ENCODE data around the gene FMNL1.
A peak's percentile ranks its signal among the peaks of the same experiment; 100 is the strongest.

Gene FMNL1

GRCh38 chr17:45264430-45264829 lies 42.7 kb downstream of the FMNL1 start:
- Histone ChIP-seq H3K36me3 (ENCODE audit: control insufficient read depth in 1 of 2, insufficient read depth in 2 of 2, low read length in 2 of 2) (peaks cover 54 to 55% of the 10 kb centered on the region in 2 donors), H3K27me3 (ENCODE audit: low read depth, low read length) (no peaks in the 10 kb centered on the region), H3K9me3 (ENCODE audit: control insufficient read depth in 1 of 2, low read length in 2 of 2) (no peaks in the 10 kb centered on the region), H3K27ac (ENCODE audit: low read length) (no peak overlapping the region), H3K4me1 (ENCODE audit: control insufficient read depth in 1 of 2, insufficient read depth in 2 of 2, low read length in 2 of 2) (peaks cover 13 to 18% of the 10 kb centered on the region in 2 donors), H3K4me3 (ENCODE audit: low read depth in 1 of 2, low read length in 2 of 2) (no peak overlapping the region)

GRCh38 chr17:45264988-45265387 lies 43.3 kb downstream of the FMNL1 start:
- Histone ChIP-seq H3K4me1 (ENCODE audit: control insufficient read depth in 1 of 2, insufficient read depth in 2 of 2, low read length in 2 of 2) (peaks cover 13 to 18% of the 10 kb centered on the region in 2 donors), H3K9me3 (ENCODE audit: control insufficient read depth in 1 of 2, low read length in 2 of 2) (no peaks in the 10 kb centered on the region), H3K4me3 (ENCODE audit: low read depth in 1 of 2, low read length in 2 of 2) (no peak overlapping the region), H3K27ac (ENCODE audit: low read length) (no peak overlapping the region), H3K36me3 (ENCODE audit: control insufficient read depth in 1 of 2, insufficient read depth in 2 of 2, low read length in 2 of 2) (peaks cover 60% of the 10 kb centered on the region in 2 donors), H3K27me3 (ENCODE audit: low read depth, low read length) (no peaks in the 10 kb centered on the region)

GRCh38 chr17:45265821-45266220 lies 44.1 kb downstream of the FMNL1 start:
- Histone ChIP-seq H3K27ac (ENCODE audit: low read length) (peak overlapping the region; percentile 63), H3K9me3 (ENCODE audit: control insufficient read depth in 1 of 2, low read length in 2 of 2) (no peaks in the 10 kb centered on the region), H3K36me3 (ENCODE audit: control insufficient read depth in 1 of 2, insufficient read depth in 2 of 2, low read length in 2 of 2) (peaks cover 68% of the 10 kb centered on the region in 2 donors), H3K4me1 (ENCODE audit: control insufficient read depth in 1 of 2, insufficient read depth in 2 of 2, low read length in 2 of 2) (peaks cover 13 to 18% of the 10 kb centered on the region in 2 donors), H3K27me3 (ENCODE audit: low read depth, low read length) (no peaks in the 10 kb centered on the region), H3K4me3 (ENCODE audit: low read depth in 1 of 2, low read length in 2 of 2) (no peak overlapping the region)

- Histone ChIP-seq H3K27me3 (ENCODE audit: low read depth, low read length) (no peaks in the 10 kb centered on the region), H3K9me3 (ENCODE audit: control insufficient read depth in 1 of 2, low read length in 2 of 2) (no peaks in the 10 kb centered on the region), H3K4me3 (ENCODE audit: low read depth in 1 of 2, low read length in 2 of 2) (no peak overlapping the region), H3K27ac (ENCODE audit: low read length) (peak overlapping the region; percentile 63), H3K4me1 (ENCODE audit: control insufficient read depth in 1 of 2, insufficient read depth in 2 of 2, low read length in 2 of 2) (peaks cover 13 to 15% of the 10 kb centered on the region in 2 donors), H3K36me3 (ENCODE audit: control insufficient read depth in 1 of 2, insufficient read depth in 2 of 2, low read length in 2 of 2) (peaks cover 72% of the 10 kb centered on the region in 2 donors)
Measured at GRCh38 chr17:45266372-45266926, 44.8 kb downstream of the FMNL1 start.

- no peaks in the 10 kb centered on the region for H3K27me3 ChIP-seq (ENCODE audit: low read depth, low read length)
Measured at GRCh38 chr17:45267436-45268055, 45.9 kb downstream of the FMNL1 start.

GRCh38 chr17:45269912-45270311 lies 48.2 kb downstream of the FMNL1 start:
- Histone ChIP-seq H3K36me3 (ENCODE audit: control insufficient read depth in 1 of 2, insufficient read depth in 2 of 2, low read length in 2 of 2) (peaks cover 76 to 89% of the 10 kb centered on the region in 2 donors), H3K4me3 (ENCODE audit: low read depth in 1 of 2, low read length in 2 of 2) (no peak overlapping the region), H3K4me1 (ENCODE audit: control insufficient read depth in 1 of 2, insufficient read depth in 2 of 2, low read length in 2 of 2) (peaks cover 0 to 4% of the 10 kb centered on the region in 2 donors), H3K27me3 (ENCODE audit: low read depth, low read length) (no peaks in the 10 kb centered on the region), H3K9me3 (ENCODE audit: control insufficient read depth in 1 of 2, low read length in 2 of 2) (no peaks in the 10 kb centered on the region), H3K27ac (ENCODE audit: low read length) (no peak overlapping the region)

More at GRCh38 chr17:45267436-45268055, 45.9 kb downstream of the FMNL1 start:
- Histone ChIP-seq H3K36me3 (ENCODE audit: control insufficient read depth in 1 of 2, insufficient read depth in 2 of 2, low read length in 2 of 2) (peaks cover 75 to 81% of the 10 kb centered on the region in 2 donors), H3K4me3 (ENCODE audit: low read depth in 1 of 2, low read length in 2 of 2) (no peak overlapping the region), H3K9me3 (ENCODE audit: control insufficient read depth in 1 of 2, low read length in 2 of 2) (no peaks in the 10 kb centered on the region), H3K27ac (ENCODE audit: low read length) (no peak overlapping the region), H3K4me1 (ENCODE audit: control insufficient read depth in 1 of 2, insufficient read depth in 2 of 2, low read length in 2 of 2) (peaks cover 6 to 12% of the 10 kb centered on the region in 2 donors)

GRCh38 chr17:45270828-45271418 lies 49.2 kb downstream of the FMNL1 start:
- H3K36me3 ChIP-seq (ENCODE audit: control insufficient read depth in 1 of 2, insufficient read depth in 2 of 2, low read length in 2 of 2), result peaks cover 70 to 82% of the 10 kb centered on the region in 2 donors
- no peak overlapping the region for H3K4me3 ChIP-seq (ENCODE audit: low read depth in 1 of 2, low read length in 2 of 2)
- no peak overlapping the region for H3K27ac ChIP-seq (ENCODE audit: low read length)
- H3K9me3 ChIP-seq (ENCODE audit: control insufficient read depth in 1 of 2, low read length in 2 of 2), result no peaks in the 10 kb centered on the region
- peaks cover 0 to 4% of the 10 kb centered on the region in 2 donors for H3K4me1 ChIP-seq (ENCODE audit: control insufficient read depth in 1 of 2, insufficient read depth in 2 of 2, low read length in 2 of 2)
- H3K27me3 ChIP-seq (ENCODE audit: low read depth, low read length), result no peaks in the 10 kb centered on the region

GRCh38 chr17:45271603-45272002 lies 49.9 kb downstream of the FMNL1 start:
- Histone ChIP-seq H3K4me1 (ENCODE audit: control insufficient read depth in 1 of 2, insufficient read depth in 2 of 2, low read length in 2 of 2) (peaks cover 0 to 4% of the 10 kb centered on the region in 2 donors), H3K9me3 (ENCODE audit: control insufficient read depth in 1 of 2, low read length in 2 of 2) (no peaks in the 10 kb centered on the region), H3K27ac (ENCODE audit: low read length) (no peak overlapping the region), H3K27me3 (ENCODE audit: low read depth, low read length) (no peaks in the 10 kb centered on the region), H3K36me3 (ENCODE audit: control insufficient read depth in 1 of 2, insufficient read depth in 2 of 2, low read length in 2 of 2) (peaks cover 63 to 75% of the 10 kb centered on the region in 2 donors), H3K4me3 (ENCODE audit: low read depth in 1 of 2, low read length in 2 of 2) (no peak overlapping the region)

- H3K4me3 ChIP-seq (ENCODE audit: low read depth in 1 of 2, low read length in 2 of 2), result no peak overlapping the region
- peaks cover 14 to 21% of the 10 kb centered on the region in 2 donors for H3K4me1 ChIP-seq (ENCODE audit: control insufficient read depth in 1 of 2, insufficient read depth in 2 of 2, low read length in 2 of 2)
- H3K27me3 ChIP-seq (ENCODE audit: low read depth, low read length), result no peaks in the 10 kb centered on the region
- H3K36me3 ChIP-seq (ENCODE audit: control insufficient read depth in 1 of 2, insufficient read depth in 2 of 2, low read length in 2 of 2), result peaks cover 46 to 56% of the 10 kb centered on the region in 2 donors
- H3K27ac ChIP-seq (ENCODE audit: low read length), result no peak overlapping the region
- H3K9me3 ChIP-seq (ENCODE audit: control insufficient read depth in 1 of 2, low read length in 2 of 2), result no peaks in the 10 kb centered on the region
Measured at GRCh38 chr17:45273551-45273957, 51.9 kb downstream of the FMNL1 start.

- Histone ChIP-seq H3K27me3 (ENCODE audit: low read depth, low read length) (no peaks in the 10 kb centered on the region), H3K4me3 (ENCODE audit: low read depth in 1 of 2, low read length in 2 of 2) (no peak overlapping the region), H3K27ac (ENCODE audit: low read length) (no peak overlapping the region), H3K9me3 (ENCODE audit: control insufficient read depth in 1 of 2, low read length in 2 of 2) (no peaks in the 10 kb centered on the region), H3K4me1 (ENCODE audit: control insufficient read depth in 1 of 2, insufficient read depth in 2 of 2, low read length in 2 of 2) (peaks cover 16 to 22% of the 10 kb centered on the region in 2 donors), H3K36me3 (ENCODE audit: control insufficient read depth in 1 of 2, insufficient read depth in 2 of 2, low read length in 2 of 2) (peaks cover 42 to 51% of the 10 kb centered on the region in 2 donors)
Measured at GRCh38 chr17:45274033-45274432, 52.3 kb downstream of the FMNL1 start.

GRCh38 chr17:45276031-45276430 lies 54.3 kb downstream of the FMNL1 start:
- H3K27me3 ChIP-seq (ENCODE audit: low read depth, low read length), result no peaks in the 10 kb centered on the region
- H3K9me3 ChIP-seq (ENCODE audit: control insufficient read depth in 1 of 2, low read length in 2 of 2), result no peaks in the 10 kb centered on the region
- peaks cover 16 to 22% of the 10 kb centered on the region in 2 donors for H3K4me1 ChIP-seq (ENCODE audit: control insufficient read depth in 1 of 2, insufficient read depth in 2 of 2, low read length in 2 of 2)
- peaks cover 28 to 31% of the 10 kb centered on the region in 2 donors for H3K36me3 ChIP-seq (ENCODE audit: control insufficient read depth in 1 of 2, insufficient read depth in 2 of 2, low read length in 2 of 2)
- H3K4me3 ChIP-seq (ENCODE audit: low read depth in 1 of 2, low read length in 2 of 2), result no peak overlapping the region
- no peak overlapping the region for H3K27ac ChIP-seq (ENCODE audit: low read length)

Data from muscle layer of duodenum (tissue), 2 donors.